ENCODE data around the gene ADGRG3.
"Not testable (repeated sequence)": the region's sequence is repeated elsewhere in the genome, so short reads cannot be mapped to it uniquely, and the experiment has no call there.

ADGRG3 gene

DNA sequence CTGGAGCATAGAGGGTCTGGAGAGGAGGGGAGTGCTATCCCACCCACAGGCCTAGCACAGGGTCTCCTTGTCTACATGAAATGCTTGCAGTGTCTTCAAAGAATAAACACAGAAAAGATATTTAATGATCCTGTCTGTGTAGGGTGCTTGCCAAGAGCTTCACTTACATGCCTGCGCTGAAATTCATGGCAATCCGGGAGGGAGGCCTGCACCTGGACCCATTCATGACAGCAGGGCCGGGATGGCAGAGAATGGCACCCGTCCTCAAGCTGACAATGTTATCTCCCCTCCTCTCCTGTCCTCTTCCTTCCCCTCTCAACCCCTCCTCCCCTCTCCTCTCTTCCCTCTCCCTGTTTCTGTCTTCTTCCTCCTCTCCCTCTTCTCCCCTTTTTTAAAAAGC, 2.1 kb downstream of the ADGRG3 start:
- no peak for DNase-seq (ENCODE audit: extremely low spot score)
- POLR2A ChIA-PET, result no interaction called here
- TF ChIP-seq ELF4 (IDR thresholded peaks at IDR 0.05) (no peak), FOXM1 (IDR thresholded peaks at IDR 0.05; ENCODE audit: borderline replicate concordance) (no peak), SP1 (IDR thresholded peaks at IDR 0.05) (no peak), TARDBP (IDR thresholded peaks at IDR 0.05) (no peak), L3MBTL2 (conservative IDR thresholded peaks at IDR 0.05) (no peak), SUZ12 (IDR thresholded peaks at IDR 0.05) (no peak), LEF1 (IDR thresholded peaks at IDR 0.05; ENCODE audit: borderline replicate concordance) (no peak), ARNT (IDR thresholded peaks at IDR 0.05) (no peak), NFRKB (IDR thresholded peaks at IDR 0.05) (no peak), HDGF (IDR thresholded peaks at IDR 0.05; ENCODE audit: borderline replicate concordance) (no peak), ZNF384 (IDR thresholded peaks at IDR 0.05) (no peak)
- TF ChIP-seq, protein P1, sequence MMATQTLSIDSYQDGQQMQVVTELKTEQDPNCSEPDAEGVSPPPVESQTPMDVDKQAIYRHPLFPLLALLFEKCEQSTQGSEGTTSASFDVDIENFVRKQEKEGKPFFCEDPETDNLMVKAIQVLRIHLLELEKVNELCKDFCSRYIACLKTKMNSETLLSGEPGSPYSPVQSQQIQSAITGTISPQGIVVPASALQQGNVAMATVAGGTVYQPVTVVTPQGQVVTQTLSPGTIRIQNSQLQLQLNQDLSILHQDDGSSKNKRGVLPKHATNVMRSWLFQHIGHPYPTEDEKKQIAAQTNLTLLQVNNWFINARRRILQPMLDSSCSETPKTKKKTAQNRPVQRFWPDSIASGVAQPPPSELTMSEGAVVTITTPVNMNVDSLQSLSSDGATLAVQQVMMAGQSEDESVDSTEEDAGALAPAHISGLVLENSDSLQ (IDR thresholded peaks at IDR 0.05), result no peak
- CTCF ChIA-PET, result no interaction called here

DNA sequence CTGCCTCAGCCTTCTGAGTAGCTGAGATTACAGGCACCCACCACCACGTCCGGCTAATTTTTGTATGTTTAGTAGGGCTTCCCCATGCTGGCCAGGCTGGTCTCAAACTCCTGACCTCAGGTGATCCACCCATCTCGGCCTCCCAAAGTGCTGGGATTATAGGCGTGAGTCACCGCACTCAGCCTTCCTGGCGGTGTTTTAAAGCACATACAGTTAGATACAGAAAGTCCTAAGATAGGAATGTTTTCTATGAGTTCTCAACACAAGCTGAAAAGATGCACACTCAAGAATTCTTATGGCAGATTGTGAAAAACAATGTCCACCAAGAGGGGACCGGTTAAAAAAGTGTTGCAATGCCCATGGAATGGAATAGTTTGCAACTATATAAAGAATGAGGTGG, 3.3 kb downstream of the ADGRG3 start:
- POLR2A ChIA-PET, result interaction anchor here (1.6 kb wide), 1 partner anchor 64 kb away, joined by 5 read pairs; no protein-coding TSS in a partner anchor
- CTCF ChIA-PET; DNase-seq (ENCODE audit: extremely low spot score): not testable (repeated sequence)

DNA sequence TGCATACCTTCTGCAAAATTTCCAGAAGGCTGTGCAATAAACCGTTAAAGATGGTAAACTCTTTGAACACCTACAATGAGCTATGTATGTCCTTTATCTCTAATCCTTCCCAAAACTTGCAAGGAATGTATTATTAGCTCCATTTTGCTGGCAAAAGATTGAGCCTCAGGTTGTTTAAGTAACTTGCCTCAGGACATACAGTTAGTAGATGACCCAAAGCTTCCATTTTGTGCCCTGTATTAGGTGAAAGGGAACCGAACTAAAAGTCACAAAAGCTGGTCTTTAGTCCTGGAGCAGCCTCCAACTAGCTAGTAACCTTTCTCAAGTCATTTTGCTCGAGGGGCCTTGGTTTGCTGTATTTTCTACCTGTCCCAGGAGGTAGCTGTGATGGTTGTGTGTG, 4.3 kb downstream of the ADGRG3 start:
- TF ChIP-seq TARDBP (IDR thresholded peaks at IDR 0.05) (no peak), L3MBTL2 (conservative IDR thresholded peaks at IDR 0.05) (no peak), FOXM1 (IDR thresholded peaks at IDR 0.05; ENCODE audit: borderline replicate concordance) (no peak), LEF1 (IDR thresholded peaks at IDR 0.05; ENCODE audit: borderline replicate concordance) (no peak), SUZ12 (IDR thresholded peaks at IDR 0.05) (no peak), BHLHE40 (IDR thresholded peaks at IDR 0.05; ENCODE audit: borderline replicate concordance) (no peak), SP1 (IDR thresholded peaks at IDR 0.05) (no peak), FOXK2 (IDR thresholded peaks at IDR 0.05) (no peak), HDGF (IDR thresholded peaks at IDR 0.05; ENCODE audit: borderline replicate concordance) (no peak), ARNT (IDR thresholded peaks at IDR 0.05) (no peak), ZNF384 (IDR thresholded peaks at IDR 0.05) (no peak), NFRKB (IDR thresholded peaks at IDR 0.05) (no peak), FOXA1 (IDR thresholded peaks at IDR 0.05) (no peak), CTBP1 (IDR thresholded peaks at IDR 0.05; ENCODE audit: borderline replicate concordance) (no peak), ELF4 (IDR thresholded peaks at IDR 0.05) (no peak)
- TF ChIP-seq, protein P1 (IDR thresholded peaks at IDR 0.05), result no peak
- no peak for DNase-seq (ENCODE audit: extremely low spot score)
- POLR2A ChIA-PET, result interaction anchor here (1.6 kb wide), 1 partner anchor 63 kb away, joined by 5 read pairs; no protein-coding TSS in a partner anchor
- CTCF ChIA-PET, result no interaction called here

DNA sequence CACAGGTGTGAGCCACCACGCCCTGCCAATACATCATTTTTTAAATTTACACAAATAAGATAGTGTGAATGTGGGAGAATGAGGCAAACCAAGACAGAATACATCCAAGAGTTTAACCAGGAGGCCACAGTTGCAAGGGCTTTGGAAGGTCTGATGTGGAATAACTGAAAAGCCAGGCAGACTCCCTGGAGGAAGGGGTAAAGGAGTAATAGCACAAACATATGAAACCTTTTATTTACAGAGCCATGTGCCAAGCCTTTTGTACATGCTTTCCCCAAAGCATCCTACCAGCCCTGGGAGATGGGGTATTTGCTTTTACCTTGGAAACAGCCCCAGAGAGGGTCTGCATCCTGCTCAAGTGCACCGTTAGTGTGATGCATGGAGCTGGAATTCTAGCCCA, 4.7 kb downstream of the ADGRG3 start:
- POLR2A ChIA-PET, result interaction anchor here (1.6 kb wide), 1 partner anchor 62 kb away, joined by 5 read pairs; no protein-coding TSS in a partner anchor
- CTCF ChIA-PET, result no interaction called here
- TF ChIP-seq HDGF (IDR thresholded peaks at IDR 0.05; ENCODE audit: borderline replicate concordance) (no peak), NFRKB (IDR thresholded peaks at IDR 0.05) (no peak), ELF4 (IDR thresholded peaks at IDR 0.05) (no peak), L3MBTL2 (conservative IDR thresholded peaks at IDR 0.05) (no peak), FOXA1 (IDR thresholded peaks at IDR 0.05) (no peak), TARDBP (IDR thresholded peaks at IDR 0.05) (no peak), ZNF384 (IDR thresholded peaks at IDR 0.05) (no peak), FOXM1 (IDR thresholded peaks at IDR 0.05; ENCODE audit: borderline replicate concordance) (no peak), LEF1 (IDR thresholded peaks at IDR 0.05; ENCODE audit: borderline replicate concordance) (no peak), SP1 (IDR thresholded peaks at IDR 0.05) (no peak), BHLHE40 (IDR thresholded peaks at IDR 0.05; ENCODE audit: borderline replicate concordance) (no peak), ARNT (IDR thresholded peaks at IDR 0.05) (no peak), CTBP1 (IDR thresholded peaks at IDR 0.05; ENCODE audit: borderline replicate concordance) (no peak)
- no peak for DNase-seq (ENCODE audit: extremely low spot score)

DNA sequence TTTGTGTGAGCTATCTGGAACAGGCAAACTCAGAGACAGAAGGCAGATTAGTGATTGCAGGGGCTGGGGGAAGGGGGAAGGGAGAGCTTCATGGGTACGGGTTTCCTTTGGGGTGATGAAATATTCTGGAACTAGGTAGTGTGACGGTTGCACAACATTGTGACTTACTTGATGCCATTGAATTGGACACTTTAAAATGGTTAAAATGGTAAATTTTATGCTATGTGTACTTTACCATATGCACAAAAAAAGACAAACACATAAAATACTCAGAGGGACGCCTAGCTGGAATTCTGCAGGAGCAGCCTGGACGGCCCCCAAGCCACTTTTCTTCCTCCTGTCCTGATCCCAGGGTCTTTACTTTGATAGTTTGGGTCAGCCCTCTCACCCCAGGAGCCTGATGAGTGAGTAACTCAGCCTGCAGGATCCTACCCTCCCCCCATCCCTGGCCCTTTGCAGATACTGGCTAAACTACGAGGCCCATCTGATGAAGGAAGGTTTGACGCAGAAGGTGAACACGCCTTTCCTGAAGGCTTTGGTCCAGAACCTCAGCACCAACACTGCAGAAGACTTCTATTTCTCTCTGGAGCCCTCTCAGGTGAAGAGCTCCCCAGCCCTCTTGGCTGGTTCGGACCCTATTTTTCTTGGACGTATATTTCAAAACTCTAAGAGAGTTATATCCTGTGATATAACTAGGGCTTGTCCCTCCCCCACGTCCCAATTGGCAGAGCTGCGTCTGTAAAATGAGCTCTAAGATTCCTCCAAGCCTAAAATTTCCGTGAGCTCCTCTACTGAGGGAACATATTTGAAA, 7.8 kb downstream of the ADGRG3 start:
- no peak for DNase-seq (ENCODE audit: extremely low spot score)
- TF ChIP-seq FOXM1 (IDR thresholded peaks at IDR 0.05; ENCODE audit: borderline replicate concordance) (no peak), LEF1 (IDR thresholded peaks at IDR 0.05; ENCODE audit: borderline replicate concordance) (no peak)
- ChIA-PET CTCF (interaction anchor here (0.6 to 1.0 kb wide), 2 partner anchors 15 to 26 kb away, joined by 3 read pairs; no protein-coding TSS in a partner anchor), POLR2A (interaction anchor here (1.7 kb wide), 1 partner anchor 59 kb away, joined by 9 read pairs; the partner anchor contains the start of gene KATNB1)

DNA sequence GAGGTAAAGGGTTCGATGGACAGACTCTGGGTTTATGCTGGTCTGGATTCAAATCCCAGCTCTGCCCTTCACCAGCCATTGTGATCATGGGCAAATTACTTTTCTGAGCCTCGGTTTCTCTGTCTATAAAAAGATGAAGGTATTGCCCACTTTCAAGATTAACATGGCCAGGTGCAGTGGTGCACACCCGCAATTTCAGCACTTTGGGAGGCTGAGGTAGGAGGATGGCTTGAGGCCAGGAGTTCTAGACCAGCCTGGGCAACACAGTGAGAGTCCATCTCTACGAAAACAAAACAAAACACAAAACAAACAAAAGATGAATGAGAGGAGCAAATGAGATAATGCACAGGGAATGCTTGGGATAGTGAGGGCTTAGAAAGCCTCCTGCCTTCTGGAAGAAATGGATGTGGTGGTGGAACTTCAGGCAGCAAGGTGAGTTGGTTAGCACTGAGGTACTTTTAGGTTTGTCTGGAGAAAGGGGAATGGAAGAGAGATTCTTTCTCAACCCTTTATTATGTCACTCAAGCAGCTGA, 8.5 kb downstream of the ADGRG3 start:
- POLR2A ChIA-PET, result interaction anchor here (1.7 kb wide), 1 partner anchor 59 kb away, joined by 9 read pairs; the partner anchor contains the start of gene KATNB1
- DNase-seq (ENCODE audit: extremely low spot score), result no peak
- TF ChIP-seq TARDBP (IDR thresholded peaks at IDR 0.05) (no peak), NFRKB (IDR thresholded peaks at IDR 0.05) (no peak), SUZ12 (IDR thresholded peaks at IDR 0.05) (no peak), ELF4 (IDR thresholded peaks at IDR 0.05) (no peak), FOXM1 (IDR thresholded peaks at IDR 0.05; ENCODE audit: borderline replicate concordance) (no peak), SP1 (IDR thresholded peaks at IDR 0.05) (no peak), ZNF384 (IDR thresholded peaks at IDR 0.05) (no peak), FOXA1 (IDR thresholded peaks at IDR 0.05) (no peak), ARNT (IDR thresholded peaks at IDR 0.05) (no peak), LEF1 (IDR thresholded peaks at IDR 0.05; ENCODE audit: borderline replicate concordance) (no peak), BHLHE40 (IDR thresholded peaks at IDR 0.05; ENCODE audit: borderline replicate concordance) (no peak), HDGF (IDR thresholded peaks at IDR 0.05; ENCODE audit: borderline replicate concordance) (no peak), FOXK2 (IDR thresholded peaks at IDR 0.05) (no peak), L3MBTL2 (conservative IDR thresholded peaks at IDR 0.05) (no peak), CTBP1 (IDR thresholded peaks at IDR 0.05; ENCODE audit: borderline replicate concordance) (no peak)
- TF ChIP-seq, protein P1 (IDR thresholded peaks at IDR 0.05), result no peak
- CTCF ChIA-PET, result interaction anchor here (0.6 to 1.0 kb wide), 3 partner anchors 14 to 1076 kb away, joined by 3 read pairs; no protein-coding TSS in a partner anchor
